Gastroesophageal sphincter (tissue), 4 donors: Measurements from ENCODE around the gene NDFIP1. TPM values are rescaled to one million over a fixed set of nuclear protein-coding genes. Genes with fewer than 3 reads are reported as not detected.

Source experiments
- ATAC-seq: fragments of 150-250 bp; one replicate; pipeline ENCODE4 v1.9.1; 2016; ENCODE audit warnings: mild to moderate bottlenecking, moderate library complexity
- H3K27ac ChIP-seq, 4 donors: fragments of 200-600 bp; sonication (generic) in 3 of 4; 1 replicate in 3 of 4; 2 replicates in 1 of 4; pipeline ENCODE4 v1.5.1; 2016 to 2019
- H3K27me3 ChIP-seq: fragments of 200-600 bp; sonication (generic); one replicate; pipeline ENCODE4 v1.5.1; 2019
- H3K36me3 ChIP-seq, 2 donors: fragments of 200-600 bp; sonication (generic); one replicate each; pipeline ENCODE4 v1.5.1; 2019; ENCODE audit warnings: control low read depth in 1 of 2
- H3K4me1 ChIP-seq, 3 donors: fragments of 200-600 bp; sonication (generic); 1 replicate in 2 of 3; 2 replicates in 1 of 3; pipeline ENCODE4 v1.5.1; 2016 to 2019; ENCODE audit warnings: control low read depth in 2 of 3
- H3K4me3 ChIP-seq, 2 donors: fragments of 200-600 bp; sonication (generic); one replicate each; pipeline ENCODE4 v1.5.1; 2019; ENCODE audit warnings: mild to moderate bottlenecking in 1 of 2, moderate library complexity in 1 of 2
- H3K9me3 ChIP-seq, 3 donors: fragments of 200-600 bp; sonication (generic); one replicate each; pipeline ENCODE4 v1.5.1; 2017 to 2019; ENCODE audit warnings: control low read depth in 2 of 3
- EP300 ChIP-seq: sonication (generic); formaldehyde crosslinking; IDR thresholded peaks from one replicate; pipeline ENCODE4 v1.6.1; 2017; ENCODE audit warnings: antibody characterized with exemption, mild to moderate bottlenecking
- POLR2A ChIP-seq, 2 donors: fragments of 450-650 bp; IDR thresholded peaks; one replicate each; pipeline ENCODE4 v1.6.1; 2017; ENCODE audit warnings: antibody characterized with exemption in 2 of 2, mild to moderate bottlenecking in 2 of 2, moderate library complexity in 1 of 2
- POLR2AphosphoS5 ChIP-seq: sonication (generic); formaldehyde crosslinking; IDR thresholded peaks from one replicate; pipeline ENCODE4 v1.6.1; 2017; ENCODE audit warnings: antibody characterized with exemption
- WGBS, 2 donors: methylation state at CpG; one replicate each; pipeline ENCODE4 v1.1.5; 2018; ENCODE audit warnings: low coverage in 1 of 2; 5-methylcytosine and 5-hydroxymethylcytosine counted together
- total RNA-seq, 4 donors: library from RNA; depleted of rRNA; stranded (reverse); fragments of >200 nt; gene quantifications; one replicate each; pipeline ENCODE4 v1.1.0, GENCODE V29; 2016
- TF ChIP-seq, protein P1 (sequence below), 4 experiments: fragments of 200-600 bp in 2 of 4; fragments of 450-650 bp in 2 of 4; sonication (generic) in 1 of 4; IDR thresholded peaks; one replicate each; pipeline ENCODE4 v1.5.1; 2017 to 2019; ENCODE audit warnings: antibody characterized with exemption in 4 of 4, mild to moderate bottlenecking in 2 of 4, moderate library complexity in 2 of 4

The NDFIP1 gene
- total RNA-seq, 4 donors from 2014 or later = 62.4 to 86.7 (median 81.6) TPM

DNA sequence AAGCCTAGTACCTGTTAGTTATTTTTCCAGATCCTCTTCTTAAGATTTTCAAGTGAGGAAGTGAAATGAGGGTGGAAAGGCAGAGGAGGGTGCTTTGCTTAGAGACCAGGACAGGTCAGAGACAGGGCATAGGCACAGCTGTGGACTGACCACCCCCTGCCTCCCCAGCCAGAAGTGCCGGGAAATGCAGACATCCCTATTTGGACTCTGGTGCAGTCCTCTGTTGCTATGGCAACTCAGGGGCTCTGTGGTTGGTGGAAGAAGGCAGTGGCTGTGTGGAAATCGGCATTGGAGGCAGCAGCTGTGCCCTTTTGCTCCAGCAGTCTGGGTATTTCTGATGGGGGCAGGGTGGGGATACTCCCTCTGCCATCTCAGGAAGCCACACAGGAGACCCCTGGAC lies 43.3 kb upstream of the NDFIP1 start:
- TF ChIP-seq EP300 (no peak), POLR2AphosphoS5 (no peak), POLR2A (IDR thresholded peaks at IDR 0.05) (no peak)
- TF ChIP-seq, protein P1, sequence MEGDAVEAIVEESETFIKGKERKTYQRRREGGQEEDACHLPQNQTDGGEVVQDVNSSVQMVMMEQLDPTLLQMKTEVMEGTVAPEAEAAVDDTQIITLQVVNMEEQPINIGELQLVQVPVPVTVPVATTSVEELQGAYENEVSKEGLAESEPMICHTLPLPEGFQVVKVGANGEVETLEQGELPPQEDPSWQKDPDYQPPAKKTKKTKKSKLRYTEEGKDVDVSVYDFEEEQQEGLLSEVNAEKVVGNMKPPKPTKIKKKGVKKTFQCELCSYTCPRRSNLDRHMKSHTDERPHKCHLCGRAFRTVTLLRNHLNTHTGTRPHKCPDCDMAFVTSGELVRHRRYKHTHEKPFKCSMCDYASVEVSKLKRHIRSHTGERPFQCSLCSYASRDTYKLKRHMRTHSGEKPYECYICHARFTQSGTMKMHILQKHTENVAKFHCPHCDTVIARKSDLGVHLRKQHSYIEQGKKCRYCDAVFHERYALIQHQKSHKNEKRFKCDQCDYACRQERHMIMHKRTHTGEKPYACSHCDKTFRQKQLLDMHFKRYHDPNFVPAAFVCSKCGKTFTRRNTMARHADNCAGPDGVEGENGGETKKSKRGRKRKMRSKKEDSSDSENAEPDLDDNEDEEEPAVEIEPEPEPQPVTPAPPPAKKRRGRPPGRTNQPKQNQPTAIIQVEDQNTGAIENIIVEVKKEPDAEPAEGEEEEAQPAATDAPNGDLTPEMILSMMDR (IDR thresholded peaks at IDR 0.05) = no peak
- Histone ChIP-seq H3K4me1 (peaks cover 0 to 15% (median 8%) of the 10 kb centered on the region in 3 donors), H3K36me3 (no peaks in the 10 kb centered on the region), H3K27ac (no peak overlapping the region), H3K27me3 (no peaks in the 10 kb centered on the region), H3K4me3 (no peak overlapping the region), H3K9me3 (no peaks in the 10 kb centered on the region)
- no peak for ATAC-seq
- WGBS, 2 donors = 75 to 100% methylated on average over 1 to 2 of the region's 2 CpGs

- Histone ChIP-seq H3K4me3 (no peak overlapping the region), H3K9me3 (no peaks in the 10 kb centered on the region), H3K36me3 (no peaks in the 10 kb centered on the region), H3K27ac (no peak overlapping the region), H3K4me1 (no peaks in the 10 kb centered on the region), H3K27me3 (no peaks in the 10 kb centered on the region)
- WGBS, 2 donors = 77 to 78% methylated on average over 6 of the region's 6 CpGs
- TF ChIP-seq POLR2AphosphoS5 = no peak
- no peak for ATAC-seq
Observed at GRCh38 chr5:142069606-142070399, 38.8 kb upstream of the NDFIP1 start.

GRCh38 chr5:142070734-142071133 lies 37.8 kb upstream of the NDFIP1 start:
- Histone ChIP-seq H3K4me3 (no peak overlapping the region), H3K27me3 (no peaks in the 10 kb centered on the region), H3K9me3 (no peaks in the 10 kb centered on the region), H3K27ac (no peak overlapping the region), H3K4me1 (no peaks in the 10 kb centered on the region), H3K36me3 (no peaks in the 10 kb centered on the region)
- TF ChIP-seq POLR2A (IDR thresholded peaks at IDR 0.05) = no peak
- no peak for TF ChIP-seq EP300
- no peak for TF ChIP-seq POLR2AphosphoS5
- TF ChIP-seq, protein P1 (IDR thresholded peaks at IDR 0.05) = no peak
- ATAC-seq = no peak

DNA sequence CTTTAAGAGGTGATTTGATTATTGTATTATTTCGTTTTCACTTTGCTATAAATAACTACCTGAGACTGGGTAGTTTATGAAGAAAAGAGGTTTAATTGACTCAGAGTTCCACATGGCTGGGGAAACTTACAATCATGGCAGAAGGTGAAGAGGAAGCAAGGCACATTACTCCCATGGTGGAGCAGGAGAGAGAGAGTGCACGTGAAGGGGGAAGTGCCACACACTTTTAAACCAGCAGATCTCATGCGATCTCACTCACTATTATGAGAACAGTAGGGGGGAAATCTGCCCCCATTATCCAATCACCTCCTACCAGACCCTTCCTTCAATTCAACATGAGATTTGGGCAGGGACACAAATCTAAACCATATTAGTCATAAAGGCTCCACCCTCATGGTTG lies 36.1 kb upstream of the NDFIP1 start:
- Histone ChIP-seq H3K9me3 (no peaks in the 10 kb centered on the region), H3K27me3 (no peaks in the 10 kb centered on the region), H3K27ac (no peak overlapping the region), H3K4me3 (no peak overlapping the region), H3K36me3 (no peaks in the 10 kb centered on the region), H3K4me1 (no peaks in the 10 kb centered on the region)
- no peak for ATAC-seq
- no peak for TF ChIP-seq POLR2A (IDR thresholded peaks at IDR 0.05)
- TF ChIP-seq EP300 = no peak
- TF ChIP-seq POLR2AphosphoS5 = no peak
- TF ChIP-seq, protein P1 (IDR thresholded peaks at IDR 0.05) = no peak
- WGBS, 2 donors = 61 to 82% methylated on average over 3 of the region's 3 CpGs

DNA sequence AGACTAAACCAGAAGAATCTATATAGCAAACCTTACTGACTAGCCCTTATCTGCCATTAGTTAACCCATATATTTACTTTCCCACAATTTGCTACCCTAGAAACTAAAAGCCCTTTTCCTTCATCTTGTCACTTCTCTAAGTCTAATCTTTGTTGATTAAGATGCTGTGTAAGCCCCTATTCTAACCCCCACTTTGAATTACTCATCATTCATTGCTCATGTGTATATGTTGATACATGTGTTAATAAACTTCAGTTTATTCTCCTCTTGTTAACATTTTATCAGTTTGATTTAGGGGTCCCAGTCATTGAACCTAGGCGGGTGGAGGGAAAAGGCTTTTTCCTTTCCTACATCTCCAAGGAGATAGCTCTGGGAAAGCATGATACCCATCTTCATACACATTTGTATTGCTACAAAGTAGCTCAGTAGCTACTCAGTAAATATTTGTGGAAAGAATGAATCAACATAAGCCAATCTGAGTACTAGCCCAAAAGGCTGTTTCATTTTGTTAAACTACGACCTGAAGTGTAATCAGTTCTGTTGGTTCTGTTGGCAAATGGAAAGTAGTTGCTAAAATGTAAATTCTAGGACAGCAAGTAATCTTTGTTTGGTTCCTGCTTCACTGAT lies 35.1 kb upstream of the NDFIP1 start:
- ATAC-seq = no peak
- Histone ChIP-seq H3K4me1 (no peaks in the 10 kb centered on the region), H3K27ac (no peak overlapping the region), H3K36me3 (no peaks in the 10 kb centered on the region), H3K27me3 (no peaks in the 10 kb centered on the region), H3K4me3 (no peak overlapping the region), H3K9me3 (no peaks in the 10 kb centered on the region)
- 80 to 89% methylated on average over 2 of the region's 2 CpGs for WGBS, 2 donors
- TF ChIP-seq EP300 (no peak), POLR2A (IDR thresholded peaks at IDR 0.05) (no peak), POLR2AphosphoS5 (no peak)
- TF ChIP-seq, protein P1 (IDR thresholded peaks at IDR 0.05) = no peak
